CD14-positive monocyte (primary cell): Measurements from ENCODE around the gene TPRX2. TPM values are rescaled to one million over a fixed set of nuclear protein-coding genes. Genes with fewer than 3 reads are reported as not detected.

Source experiments
- DNase-seq, 3 donors: peaks; one replicate each; pipeline ENCODE4 v3.0.0-alpha.2; 2011 to 2022
- H2AFZ ChIP-seq: 2 replicates; pipeline ENCODE4 v1.6.0; 2012; ENCODE audit warnings: mild to moderate bottlenecking, low read depth, low read length, inconsistent platforms; ENCODE audit not compliant: insufficient read depth, poor library complexity, severe bottlenecking
- H3K27ac ChIP-seq, 2 donors: 1 replicate in 1 of 2; 2 replicates in 1 of 2; pipeline ENCODE4 v1.5.1; 2012 to 2013; ENCODE audit warnings: low read length in 2 of 2, control low read depth in 1 of 2, inconsistent platforms in 1 of 2, low read depth in 1 of 2, mild to moderate bottlenecking in 1 of 2
- H3K27me3 ChIP-seq, 2 donors: one replicate each; pipeline versions ENCODE4 v1.6.0 to v1.6.1; 2011 to 2013; ENCODE audit warnings: low read length in 2 of 2; ENCODE audit not compliant: control insufficient read depth in 2 of 2, insufficient read depth in 2 of 2
- H3K36me3 ChIP-seq, 2 donors: replicated peaks in 1 of 2; 1 replicate in 1 of 2; 2 replicates in 1 of 2; pipeline versions ENCODE4 v1.5.1 to v1.6.1; 2012 to 2013; ENCODE audit warnings: low read length in 2 of 2, control low read depth in 1 of 2, inconsistent platforms in 1 of 2, mild to moderate bottlenecking in 1 of 2; ENCODE audit not compliant: insufficient read depth in 2 of 2, control insufficient read depth in 1 of 2
- H3K4me1 ChIP-seq, 2 donors: 1 replicate in 1 of 2; 2 replicates in 1 of 2; pipeline versions ENCODE4 v1.5.1 to v1.6.1; 2012 to 2013; ENCODE audit warnings: low read length in 2 of 2, control low read depth in 1 of 2, inconsistent platforms in 1 of 2, mild to moderate bottlenecking in 1 of 2, moderate library complexity in 1 of 2; ENCODE audit not compliant: insufficient read depth in 2 of 2, control insufficient read depth in 1 of 2
- H3K4me2 ChIP-seq: replicated peaks from 2 replicates; pipeline ENCODE3; 2012; ENCODE audit warnings: low read length, moderate library complexity, mild to moderate bottlenecking; ENCODE audit not compliant: poor library complexity, severe bottlenecking; ENCODE audit errors: extremely low read depth
- H3K4me3 ChIP-seq, 3 experiments: fragments of 200-600 bp in 1 of 3; sonication (generic) in 1 of 3; replicated peaks in 1 of 3; 1 replicate in 2 of 3; 2 replicates in 1 of 3; pipeline ENCODE4 v1.5.1; 2011 to 2013; ENCODE audit warnings: low read length in 3 of 3, mild to moderate bottlenecking in 3 of 3, control low read depth in 2 of 3, low read depth in 2 of 3, inconsistent platforms in 1 of 3, moderate library complexity in 1 of 3
- H3K79me2 ChIP-seq: 2 replicates; pipeline ENCODE4 v1.6.0; 2012; ENCODE audit warnings: mild to moderate bottlenecking, control low read depth, inconsistent platforms, low read length, moderate library complexity; ENCODE audit not compliant: insufficient read depth
- H3K9ac ChIP-seq: 2 replicates; pipeline ENCODE4 v1.6.0; 2017; ENCODE audit warnings: low read length, mild to moderate bottlenecking; ENCODE audit not compliant: insufficient read depth, poor library complexity, severe bottlenecking
- H3K9me3 ChIP-seq, 2 donors: replicated peaks in 1 of 2; 1 replicate in 1 of 2; 2 replicates in 1 of 2; pipeline versions ENCODE4 v1.5.1 to v1.6.1; 2012 to 2013; ENCODE audit warnings: low read length in 2 of 2, control low read depth in 1 of 2; ENCODE audit not compliant: control insufficient read depth in 1 of 2, insufficient read depth in 1 of 2
- H4K20me1 ChIP-seq: 2 replicates; pipeline ENCODE4 v1.6.0; 2012; ENCODE audit warnings: mild to moderate bottlenecking, low read length, control low read depth, moderate library complexity; ENCODE audit not compliant: insufficient read depth
- H3K27ac Mint-ChIP-seq, 7 donors: one replicate each; pipeline ENCODE4 v1.8.0; 2020; ENCODE audit warnings: mild to moderate bottlenecking in 7 of 7, mixed read lengths in 7 of 7, moderate library complexity in 6 of 7, inconsistent platforms in 2 of 7
- H3K27me3 Mint-ChIP-seq, 3 donors: one replicate each; pipeline ENCODE4 v1.8.0; 2021 to 2022; ENCODE audit warnings: low read depth in 3 of 3, mild to moderate bottlenecking in 3 of 3, mixed read lengths in 3 of 3, moderate library complexity in 3 of 3, inconsistent platforms in 1 of 3
- H3K36me3 Mint-ChIP-seq, 2 donors: one replicate each; pipeline ENCODE4 v1.8.0; 2020; ENCODE audit warnings: mixed read lengths in 2 of 2, inconsistent platforms in 1 of 2, mild to moderate bottlenecking in 1 of 2
- H3K4me1 Mint-ChIP-seq: one replicate; pipeline ENCODE4 v1.8.0; 2020; ENCODE audit warnings: mild to moderate bottlenecking, mixed read lengths
- H3K4me3 Mint-ChIP-seq, 2 donors: one replicate each; pipeline ENCODE4 v1.8.0; 2020; ENCODE audit warnings: mild to moderate bottlenecking in 2 of 2, mixed read lengths in 2 of 2, moderate library complexity in 1 of 2
- H3K9me3 Mint-ChIP-seq, 7 donors: one replicate each; pipeline ENCODE4 v1.8.0; 2020 to 2022; ENCODE audit warnings: mixed read lengths in 7 of 7, mild to moderate bottlenecking in 6 of 7, moderate library complexity in 6 of 7, inconsistent platforms in 2 of 7
- WGBS: methylation state at CpG from one replicate; pipeline ENCODE4 v1.1.5; 2013; ENCODE audit warnings: missing lambda C conversion rate; ENCODE audit not compliant: insufficient coverage; 5-methylcytosine and 5-hydroxymethylcytosine counted together
- intact Hi-C, 2 donors: fragments of 100-400 bp; cut with micrococcal nuclease; formaldehyde crosslinking; loops; one replicate each; pipeline versions ENCODE4 v1.15.0 to v1.15.1; 2023
- polyA plus RNA-seq, 3 donors: library from polyadenylated mRNA; depleted of rRNA in 1 of 3; unstranded in 2 of 3; stranded (reverse) in 1 of 3; fragments of 300-500 nt in 2 of 3; fragments of >200 nt in 1 of 3; fragmentation: Illumina TruSeq in 2 of 3; gene quantifications; 1 replicate in 2 of 3; 2 replicates in 1 of 3; pipeline ENCODE4 v1.2.3, GENCODE V29; 2012 to 2021
- TF ChIP-seq, protein P1 (sequence below): fragments of 200-600 bp; IDR thresholded peaks from one replicate; pipeline ENCODE4 v1.8.0; 2022; ENCODE audit warnings: antibody characterized with exemption, mild to moderate bottlenecking

The TPRX2 gene
- polyA plus RNA-seq, 3 donors, result not detected

GRCh38 chr19:47821460-47822020 is 37.5 kb upstream of the TPRX2 start, which contains the start of gene CRX:
Gene CRX, plus strand, starts transcription at chr19:47821937. Its CDS starts 12,507 bp downstream, at chr19:47834444.
- Mint-ChIP-seq H3K9me3 (peaks cover 0 to 7% (median 4%) of the 10 kb centered on the region in 7 donors), H3K4me3 (no peak within 1 kb of the TSS)

DNA sequence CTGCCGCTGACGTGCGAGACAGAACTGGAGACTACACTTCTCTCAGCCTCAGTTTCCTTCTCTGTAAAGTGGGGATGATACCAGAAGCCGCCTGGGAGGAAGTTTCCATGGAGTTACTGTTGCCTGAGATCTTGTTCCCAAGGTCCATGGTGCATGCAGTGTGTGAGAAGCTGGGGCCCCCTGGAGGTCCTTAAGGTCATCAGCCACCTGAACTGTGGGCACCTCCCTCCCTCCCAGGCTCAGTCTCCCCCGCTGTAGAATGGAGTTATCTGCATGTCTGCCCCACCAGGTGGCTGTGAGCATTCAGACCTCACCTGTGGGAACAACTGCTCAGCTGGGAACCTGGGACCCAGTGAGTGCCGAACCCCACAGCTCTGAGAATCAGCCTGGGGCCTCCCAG is 34.6 kb upstream of the TPRX2 start:
- TF ChIP-seq, protein P1, sequence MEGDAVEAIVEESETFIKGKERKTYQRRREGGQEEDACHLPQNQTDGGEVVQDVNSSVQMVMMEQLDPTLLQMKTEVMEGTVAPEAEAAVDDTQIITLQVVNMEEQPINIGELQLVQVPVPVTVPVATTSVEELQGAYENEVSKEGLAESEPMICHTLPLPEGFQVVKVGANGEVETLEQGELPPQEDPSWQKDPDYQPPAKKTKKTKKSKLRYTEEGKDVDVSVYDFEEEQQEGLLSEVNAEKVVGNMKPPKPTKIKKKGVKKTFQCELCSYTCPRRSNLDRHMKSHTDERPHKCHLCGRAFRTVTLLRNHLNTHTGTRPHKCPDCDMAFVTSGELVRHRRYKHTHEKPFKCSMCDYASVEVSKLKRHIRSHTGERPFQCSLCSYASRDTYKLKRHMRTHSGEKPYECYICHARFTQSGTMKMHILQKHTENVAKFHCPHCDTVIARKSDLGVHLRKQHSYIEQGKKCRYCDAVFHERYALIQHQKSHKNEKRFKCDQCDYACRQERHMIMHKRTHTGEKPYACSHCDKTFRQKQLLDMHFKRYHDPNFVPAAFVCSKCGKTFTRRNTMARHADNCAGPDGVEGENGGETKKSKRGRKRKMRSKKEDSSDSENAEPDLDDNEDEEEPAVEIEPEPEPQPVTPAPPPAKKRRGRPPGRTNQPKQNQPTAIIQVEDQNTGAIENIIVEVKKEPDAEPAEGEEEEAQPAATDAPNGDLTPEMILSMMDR, result no peak
- Mint-ChIP-seq H3K4me1 (peaks cover 7% of the 10 kb centered on the region), H3K4me3 (no peak overlapping the region), H3K27ac (no peak overlapping the region), H3K36me3 (no peaks in the 10 kb centered on the region), H3K9me3 (peaks cover 0 to 12% (median 9%) of the 10 kb centered on the region in 7 donors), H3K27me3 (peaks cover 25 to 34% (median 33%) of the 10 kb centered on the region in 3 donors)
- 43% methylated on average over 1 of the region's 6 CpGs for WGBS
- Histone ChIP-seq H3K9ac (no peak overlapping the region), H3K27ac (no peak overlapping the region), H4K20me1 (no peaks in the 10 kb centered on the region), H3K4me1 (no peaks in the 10 kb centered on the region), H3K36me3 (no peaks in the 10 kb centered on the region), H3K4me2 (no peak overlapping the region), H3K27me3 (peaks cover 0 to 13% of the 10 kb centered on the region in 2 donors), H3K4me3 (no peak overlapping the region), H3K9me3 (peaks cover 0 to 7% of the 10 kb centered on the region in 2 donors), H3K79me2 (no peaks in the 10 kb centered on the region), H2AFZ (no peak overlapping the region)
- DNase-seq, result no peak
- intact Hi-C loops, result no loop called here

More at GRCh38 chr19:47821460-47822020, 37.5 kb upstream of the TPRX2 start, which contains the start of gene CRX:
- Histone ChIP-seq H3K9ac (no peak within 1 kb of the TSS), H3K27me3 (peaks cover 0 to 15% of the 10 kb centered on the region in 2 donors), H3K9me3 (peaks cover 0 to 3% of the 10 kb centered on the region in 2 donors), H3K4me1 (no peaks in the 10 kb centered on the region), H4K20me1 (no peaks in the 10 kb centered on the region), H3K4me2 (no peak within 1 kb of the TSS), H3K36me3 (no peaks in the 10 kb centered on the region), H3K27ac (no peak within 1 kb of the TSS), H3K79me2 (no peaks in the 10 kb centered on the region), H2AFZ (no peak within 1 kb of the TSS), H3K4me3 (no peak within 1 kb of the TSS)
- no peak for DNase-seq
- TF ChIP-seq, protein P1, result no peak
- no peaks in the 10 kb centered on the region for H3K36me3 Mint-ChIP-seq
- H3K27ac Mint-ChIP-seq, result peak within 1 kb of the TSS in 1 of 7 donors; percentile 27
- H3K4me1 Mint-ChIP-seq, result peaks cover 7% of the 10 kb centered on the region
- 84% methylated on average over 6 of the region's 15 CpGs for WGBS
- peaks cover 29 to 38% (median 31%) of the 10 kb centered on the region in 3 donors for H3K27me3 Mint-ChIP-seq
- intact Hi-C loops, result no loop called here
